Measurements from ENCODE around the gene PHF21A.

DNA sequence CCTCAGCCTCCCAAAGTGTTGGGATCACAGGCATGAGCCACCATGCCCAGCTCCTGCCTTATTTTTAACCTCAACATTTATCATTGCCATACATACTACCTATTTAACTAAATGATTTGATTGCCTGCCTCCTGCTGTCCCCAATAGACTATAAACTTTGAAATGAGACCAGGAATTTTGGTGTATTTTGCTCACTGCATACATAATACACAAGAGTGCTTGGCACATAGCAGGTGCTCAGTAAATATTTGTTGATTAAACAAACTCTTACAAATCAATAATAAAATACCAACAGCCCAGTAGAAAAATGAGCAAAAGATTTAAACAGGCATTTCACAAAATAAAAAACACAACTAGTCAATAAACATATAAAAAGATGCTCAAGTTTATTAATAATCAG is 49.5 kb upstream of the PHF21A start:
- TF ChIP-seq, protein P1, sequence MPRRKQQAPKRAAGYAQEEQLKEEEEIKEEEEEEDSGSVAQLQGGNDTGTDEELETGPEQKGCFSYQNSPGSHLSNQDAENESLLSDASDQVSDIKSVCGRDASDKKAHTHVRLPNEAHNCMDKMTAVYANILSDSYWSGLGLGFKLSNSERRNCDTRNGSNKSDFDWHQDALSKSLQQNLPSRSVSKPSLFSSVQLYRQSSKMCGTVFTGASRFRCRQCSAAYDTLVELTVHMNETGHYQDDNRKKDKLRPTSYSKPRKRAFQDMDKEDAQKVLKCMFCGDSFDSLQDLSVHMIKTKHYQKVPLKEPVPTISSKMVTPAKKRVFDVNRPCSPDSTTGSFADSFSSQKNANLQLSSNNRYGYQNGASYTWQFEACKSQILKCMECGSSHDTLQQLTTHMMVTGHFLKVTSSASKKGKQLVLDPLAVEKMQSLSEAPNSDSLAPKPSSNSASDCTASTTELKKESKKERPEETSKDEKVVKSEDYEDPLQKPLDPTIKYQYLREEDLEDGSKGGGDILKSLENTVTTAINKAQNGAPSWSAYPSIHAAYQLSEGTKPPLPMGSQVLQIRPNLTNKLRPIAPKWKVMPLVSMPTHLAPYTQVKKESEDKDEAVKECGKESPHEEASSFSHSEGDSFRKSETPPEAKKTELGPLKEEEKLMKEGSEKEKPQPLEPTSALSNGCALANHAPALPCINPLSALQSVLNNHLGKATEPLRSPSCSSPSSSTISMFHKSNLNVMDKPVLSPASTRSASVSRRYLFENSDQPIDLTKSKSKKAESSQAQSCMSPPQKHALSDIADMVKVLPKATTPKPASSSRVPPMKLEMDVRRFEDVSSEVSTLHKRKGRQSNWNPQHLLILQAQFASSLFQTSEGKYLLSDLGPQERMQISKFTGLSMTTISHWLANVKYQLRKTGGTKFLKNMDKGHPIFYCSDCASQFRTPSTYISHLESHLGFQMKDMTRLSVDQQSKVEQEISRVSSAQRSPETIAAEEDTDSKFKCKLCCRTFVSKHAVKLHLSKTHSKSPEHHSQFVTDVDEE (CRISPR knock-in tag; IDR thresholded peaks at IDR 0.05) = no peak
- TF ChIP-seq CSDC2 (CRISPR knock-in tag; IDR thresholded peaks at IDR 0.05) = no peak
- TF ChIP-seq SNAI2 (CRISPR knock-in tag; IDR thresholded peaks at IDR 0.05) = no peak
- no peak for TF ChIP-seq RARB (CRISPR knock-in tag; IDR thresholded peaks at IDR 0.05)
- TF ChIP-seq ZNF565 (CRISPR knock-in tag; conservative IDR thresholded peaks at IDR 0.05; ENCODE audit: low read depth) = no peak
- TF ChIP-seq, protein P2, sequence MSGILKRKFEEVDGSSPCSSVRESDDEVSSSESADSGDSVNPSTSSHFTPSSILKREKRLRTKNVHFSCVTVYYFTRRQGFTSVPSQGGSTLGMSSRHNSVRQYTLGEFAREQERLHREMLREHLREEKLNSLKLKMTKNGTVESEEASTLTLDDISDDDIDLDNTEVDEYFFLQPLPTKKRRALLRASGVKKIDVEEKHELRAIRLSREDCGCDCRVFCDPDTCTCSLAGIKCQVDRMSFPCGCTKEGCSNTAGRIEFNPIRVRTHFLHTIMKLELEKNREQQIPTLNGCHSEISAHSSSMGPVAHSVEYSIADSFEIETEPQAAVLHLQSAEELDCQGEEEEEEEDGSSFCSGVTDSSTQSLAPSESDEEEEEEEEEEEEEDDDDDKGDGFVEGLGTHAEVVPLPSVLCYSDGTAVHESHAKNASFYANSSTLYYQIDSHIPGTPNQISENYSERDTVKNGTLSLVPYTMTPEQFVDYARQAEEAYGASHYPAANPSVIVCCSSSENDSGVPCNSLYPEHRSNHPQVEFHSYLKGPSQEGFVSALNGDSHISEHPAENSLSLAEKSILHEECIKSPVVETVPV (CRISPR knock-in tag; IDR thresholded peaks at IDR 0.05) = no peak
- no peak for TF ChIP-seq OSR1 (CRISPR knock-in tag; IDR thresholded peaks at IDR 0.05)
- no peak for TF ChIP-seq ZC3H10 (CRISPR knock-in tag; IDR thresholded peaks at IDR 0.05)
- no peak for TF ChIP-seq ESRRG (CRISPR knock-in tag; IDR thresholded peaks at IDR 0.05)
- TF ChIP-seq, protein P3, sequence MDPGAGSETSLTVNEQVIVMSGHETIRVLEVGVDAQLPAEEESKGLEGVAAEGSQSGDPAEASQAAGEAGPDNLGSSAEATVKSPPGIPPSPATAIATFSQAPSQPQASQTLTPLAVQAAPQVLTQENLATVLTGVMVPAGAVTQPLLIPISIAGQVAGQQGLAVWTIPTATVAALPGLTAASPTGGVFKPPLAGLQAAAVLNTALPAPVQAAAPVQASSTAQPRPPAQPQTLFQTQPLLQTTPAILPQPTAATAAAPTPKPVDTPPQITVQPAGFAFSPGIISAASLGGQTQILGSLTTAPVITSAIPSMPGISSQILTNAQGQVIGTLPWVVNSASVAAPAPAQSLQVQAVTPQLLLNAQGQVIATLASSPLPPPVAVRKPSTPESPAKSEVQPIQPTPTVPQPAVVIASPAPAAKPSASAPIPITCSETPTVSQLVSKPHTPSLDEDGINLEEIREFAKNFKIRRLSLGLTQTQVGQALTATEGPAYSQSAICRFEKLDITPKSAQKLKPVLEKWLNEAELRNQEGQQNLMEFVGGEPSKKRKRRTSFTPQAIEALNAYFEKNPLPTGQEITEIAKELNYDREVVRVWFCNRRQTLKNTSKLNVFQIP (CRISPR knock-in tag; IDR thresholded peaks at IDR 0.05; ENCODE audit: borderline replicate concordance, low read depth) = no peak
- TF ChIP-seq PPARA (CRISPR knock-in tag; IDR thresholded peaks at IDR 0.05; ENCODE audit: borderline replicate concordance) = no peak
- no peak for TF ChIP-seq ZNF8 (CRISPR knock-in tag; IDR thresholded peaks at IDR 0.05)
- TF ChIP-seq ZNF70 (CRISPR knock-in tag; IDR thresholded peaks at IDR 0.05) = no peak

All from SK-N-SH treated with all-trans-retinoic acid at 6 μM for 48 hours (cell line).